ENCODE measurements around the gene ZNF691. TPM values are rescaled to one million over a fixed set of nuclear protein-coding genes. Genes with fewer than 3 reads are reported as not detected.

Gene ZNF691
- total RNA-seq, 4 donors from 2014 or later, result 7.1 to 25.5 (median 9.8) TPM

DNA sequence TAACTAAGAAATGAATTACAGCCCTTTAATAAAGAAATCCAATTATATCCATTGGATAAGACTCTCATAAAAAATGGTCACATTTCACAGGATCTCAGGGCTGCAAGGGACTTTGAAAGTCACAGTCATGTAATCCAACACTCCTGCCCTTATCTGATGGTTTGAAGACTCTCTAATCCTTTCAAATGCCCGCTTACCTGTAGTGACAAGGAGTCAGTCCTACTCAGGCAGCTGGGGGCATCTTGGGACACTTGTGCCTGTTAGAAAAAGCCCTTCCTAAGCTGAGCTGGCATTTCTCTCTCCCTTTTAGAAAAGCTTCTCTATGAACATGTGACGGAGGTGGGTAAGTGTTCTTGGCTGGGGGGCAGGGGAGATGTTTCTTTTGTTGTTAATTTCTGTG is 11.0 kb upstream of the ZNF691 start:
- no peak for DNase-seq
- H3K4me1 ChIP-seq, result no peaks in the 10 kb centered on the region
- in situ Hi-C loops (cut with MboI; ENCODE audit: low sequenced_read_pairs in 4 of 4) (no loop called here), intact Hi-C loops (cut with DNase I; ENCODE audit: low total_unique reads) (no loop called here)
- H3K27me3 ChIP-seq, result no peaks in the 10 kb centered on the region
- H3K9me3 ChIP-seq, result no peaks in the 10 kb centered on the region
- ATAC-seq, result no peak
- H3K4me3 ChIP-seq, result no peak overlapping the region
- TF ChIP-seq POLR2A (IDR thresholded peaks at IDR 0.05), result no peak
- TF ChIP-seq, protein P1, sequence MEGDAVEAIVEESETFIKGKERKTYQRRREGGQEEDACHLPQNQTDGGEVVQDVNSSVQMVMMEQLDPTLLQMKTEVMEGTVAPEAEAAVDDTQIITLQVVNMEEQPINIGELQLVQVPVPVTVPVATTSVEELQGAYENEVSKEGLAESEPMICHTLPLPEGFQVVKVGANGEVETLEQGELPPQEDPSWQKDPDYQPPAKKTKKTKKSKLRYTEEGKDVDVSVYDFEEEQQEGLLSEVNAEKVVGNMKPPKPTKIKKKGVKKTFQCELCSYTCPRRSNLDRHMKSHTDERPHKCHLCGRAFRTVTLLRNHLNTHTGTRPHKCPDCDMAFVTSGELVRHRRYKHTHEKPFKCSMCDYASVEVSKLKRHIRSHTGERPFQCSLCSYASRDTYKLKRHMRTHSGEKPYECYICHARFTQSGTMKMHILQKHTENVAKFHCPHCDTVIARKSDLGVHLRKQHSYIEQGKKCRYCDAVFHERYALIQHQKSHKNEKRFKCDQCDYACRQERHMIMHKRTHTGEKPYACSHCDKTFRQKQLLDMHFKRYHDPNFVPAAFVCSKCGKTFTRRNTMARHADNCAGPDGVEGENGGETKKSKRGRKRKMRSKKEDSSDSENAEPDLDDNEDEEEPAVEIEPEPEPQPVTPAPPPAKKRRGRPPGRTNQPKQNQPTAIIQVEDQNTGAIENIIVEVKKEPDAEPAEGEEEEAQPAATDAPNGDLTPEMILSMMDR (IDR thresholded peaks at IDR 0.05 in 4 of 5, conservative IDR thresholded peaks at IDR 0.05 in 1 of 5), result no peak
- peaks cover 0 to 9% of the 10 kb centered on the region in 2 donors for H3K36me3 ChIP-seq
- no peak overlapping the region for H3K27ac ChIP-seq

DNA sequence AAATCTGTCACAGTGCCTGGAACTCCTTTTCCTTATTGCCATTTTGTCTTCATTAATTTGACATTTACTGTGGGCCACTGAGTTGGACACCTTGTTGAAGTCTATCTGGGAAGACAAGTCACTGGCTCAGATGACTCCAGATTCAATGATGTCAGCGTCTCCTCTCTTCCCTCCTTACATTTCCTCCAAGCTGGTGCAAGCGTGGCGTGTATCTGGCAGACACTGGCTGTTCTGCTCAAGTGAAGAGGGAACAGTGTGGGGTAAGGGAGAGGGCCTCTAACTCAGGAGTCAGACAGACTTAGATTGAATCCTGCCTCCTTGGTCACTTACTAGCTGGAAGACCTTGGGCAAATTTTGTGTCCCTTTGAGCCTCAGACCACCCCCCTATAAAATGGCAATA is 8.7 kb upstream of the ZNF691 start:
- TF ChIP-seq, protein P1 (IDR thresholded peaks at IDR 0.05 in 4 of 5, conservative IDR thresholded peaks at IDR 0.05 in 1 of 5), result no peak
- no peak for TF ChIP-seq POLR2A (IDR thresholded peaks at IDR 0.05)
- Histone ChIP-seq H3K4me1 (no peaks in the 10 kb centered on the region), H3K4me3 (no peak overlapping the region), H3K27ac (no peak overlapping the region), H3K9me3 (no peaks in the 10 kb centered on the region), H3K27me3 (no peaks in the 10 kb centered on the region), H3K36me3 (peaks cover 0 to 10% of the 10 kb centered on the region in 2 donors)
- DNase-seq (no peak), ATAC-seq (no peak)
- intact Hi-C loops (cut with DNase I; ENCODE audit: low total_unique reads) (no loop called here), in situ Hi-C loops (cut with MboI; ENCODE audit: low sequenced_read_pairs in 4 of 4) (no loop called here)

- no peak for ATAC-seq
- intact Hi-C loops (cut with DNase I; ENCODE audit: low total_unique reads), result no loop called here
- TF ChIP-seq, protein P1 (IDR thresholded peaks at IDR 0.05 in 4 of 5, conservative IDR thresholded peaks at IDR 0.05 in 1 of 5), result no peak
- no peak for TF ChIP-seq POLR2A (IDR thresholded peaks at IDR 0.05)
- Histone ChIP-seq H3K4me1 (no peaks in the 10 kb centered on the region), H3K4me3 (no peak overlapping the region), H3K36me3 (peaks cover 0 to 14% of the 10 kb centered on the region in 2 donors), H3K27ac (no peak overlapping the region), H3K27me3 (no peaks in the 10 kb centered on the region), H3K9me3 (no peaks in the 10 kb centered on the region)
- no peak for DNase-seq
- in situ Hi-C loops (cut with MboI; ENCODE audit: low sequenced_read_pairs in 4 of 4), result no loop called here
Measured at GRCh38 chr1:42838482-42839190, 7.8 kb upstream of the ZNF691 start.

DNA sequence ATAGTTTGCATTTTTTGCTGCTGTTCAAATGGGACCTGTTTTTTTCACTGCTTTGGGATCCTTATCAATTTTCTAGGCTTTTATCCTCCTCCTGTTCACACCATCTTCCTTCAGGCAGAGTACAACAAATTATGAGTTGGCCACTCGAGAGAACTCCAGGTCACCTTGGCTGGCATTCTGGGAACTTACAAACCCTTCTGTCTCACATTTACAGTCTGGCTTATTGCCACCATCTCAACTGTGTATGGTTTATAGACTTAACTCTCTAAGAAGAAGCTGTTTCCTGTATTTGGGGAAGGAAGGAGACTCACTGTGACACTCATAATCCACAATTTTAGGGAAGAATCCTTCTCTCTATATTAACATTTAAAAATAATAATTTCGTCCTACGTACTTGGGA is 5.4 kb upstream of the ZNF691 start:
- DNase-seq, result no peak
- H3K27ac ChIP-seq, result no peak overlapping the region
- no peak for TF ChIP-seq POLR2A (IDR thresholded peaks at IDR 0.05)
- TF ChIP-seq, protein P1 (IDR thresholded peaks at IDR 0.05 in 4 of 5, conservative IDR thresholded peaks at IDR 0.05 in 1 of 5), result no peak
- peaks cover 5 to 8% of the 10 kb centered on the region in 2 donors for H3K4me1 ChIP-seq
- no peaks in the 10 kb centered on the region for H3K9me3 ChIP-seq
- H3K27me3 ChIP-seq, result no peaks in the 10 kb centered on the region
- in situ Hi-C loops (cut with MboI; ENCODE audit: low sequenced_read_pairs in 4 of 4) (no loop called here), intact Hi-C loops (cut with DNase I; ENCODE audit: low total_unique reads) (loop anchor here (10.0 kb wide), 1 partner anchor 156 kb away; the partner anchor contains the start of gene YBX1)
- H3K4me3 ChIP-seq, result no peak overlapping the region
- no peak for ATAC-seq
- peaks cover 0 to 14% of the 10 kb centered on the region in 2 donors for H3K36me3 ChIP-seq

All from gastrocnemius medialis (tissue), 4 donors.